ENCODE results near the gene RBM45.

DNA sequence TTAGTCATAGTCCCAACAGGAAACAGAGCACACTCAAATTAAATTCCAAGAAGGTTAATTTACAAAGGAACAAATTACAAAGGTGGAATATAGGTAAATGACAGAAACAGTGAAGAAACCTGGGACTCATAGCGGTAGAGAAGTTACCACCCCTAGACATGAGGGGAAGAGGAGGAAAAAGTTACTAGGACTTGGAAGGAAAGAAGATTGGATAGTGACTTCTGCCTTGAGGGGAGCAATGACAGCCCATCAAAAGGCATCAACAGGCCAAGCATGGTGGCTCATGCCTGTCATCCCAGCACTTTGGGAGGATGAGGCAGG is 37.3 kb upstream of the RBM45 start:
- TF ChIP-seq CTCF (IDR thresholded peaks at IDR 0.05; ENCODE audit: insufficient read depth, low read depth, low read length) = no peak
- no peak for TF ChIP-seq EZH2 (IDR thresholded peaks at IDR 0.05; ENCODE audit: insufficient read depth, low read length)
